ENCODE results near the gene SACS. TPM values are rescaled to one million over a fixed set of nuclear protein-coding genes. Genes with fewer than 3 reads are reported as not detected.

Gene SACS, protein sequence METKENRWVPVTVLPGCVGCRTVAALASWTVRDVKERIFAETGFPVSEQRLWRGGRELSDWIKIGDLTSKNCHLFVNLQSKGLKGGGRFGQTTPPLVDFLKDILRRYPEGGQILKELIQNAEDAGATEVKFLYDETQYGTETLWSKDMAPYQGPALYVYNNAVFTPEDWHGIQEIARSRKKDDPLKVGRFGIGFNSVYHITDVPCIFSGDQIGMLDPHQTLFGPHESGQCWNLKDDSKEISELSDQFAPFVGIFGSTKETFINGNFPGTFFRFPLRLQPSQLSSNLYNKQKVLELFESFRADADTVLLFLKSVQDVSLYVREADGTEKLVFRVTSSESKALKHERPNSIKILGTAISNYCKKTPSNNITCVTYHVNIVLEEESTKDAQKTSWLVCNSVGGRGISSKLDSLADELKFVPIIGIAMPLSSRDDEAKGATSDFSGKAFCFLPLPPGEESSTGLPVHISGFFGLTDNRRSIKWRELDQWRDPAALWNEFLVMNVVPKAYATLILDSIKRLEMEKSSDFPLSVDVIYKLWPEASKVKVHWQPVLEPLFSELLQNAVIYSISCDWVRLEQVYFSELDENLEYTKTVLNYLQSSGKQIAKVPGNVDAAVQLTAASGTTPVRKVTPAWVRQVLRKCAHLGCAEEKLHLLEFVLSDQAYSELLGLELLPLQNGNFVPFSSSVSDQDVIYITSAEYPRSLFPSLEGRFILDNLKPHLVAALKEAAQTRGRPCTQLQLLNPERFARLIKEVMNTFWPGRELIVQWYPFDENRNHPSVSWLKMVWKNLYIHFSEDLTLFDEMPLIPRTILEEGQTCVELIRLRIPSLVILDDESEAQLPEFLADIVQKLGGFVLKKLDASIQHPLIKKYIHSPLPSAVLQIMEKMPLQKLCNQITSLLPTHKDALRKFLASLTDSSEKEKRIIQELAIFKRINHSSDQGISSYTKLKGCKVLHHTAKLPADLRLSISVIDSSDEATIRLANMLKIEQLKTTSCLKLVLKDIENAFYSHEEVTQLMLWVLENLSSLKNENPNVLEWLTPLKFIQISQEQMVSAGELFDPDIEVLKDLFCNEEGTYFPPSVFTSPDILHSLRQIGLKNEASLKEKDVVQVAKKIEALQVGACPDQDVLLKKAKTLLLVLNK (N-terminal part only)
- total RNA-seq: 10 to 100 TPM; 36.8 to 47.6 TPM

DNA sequence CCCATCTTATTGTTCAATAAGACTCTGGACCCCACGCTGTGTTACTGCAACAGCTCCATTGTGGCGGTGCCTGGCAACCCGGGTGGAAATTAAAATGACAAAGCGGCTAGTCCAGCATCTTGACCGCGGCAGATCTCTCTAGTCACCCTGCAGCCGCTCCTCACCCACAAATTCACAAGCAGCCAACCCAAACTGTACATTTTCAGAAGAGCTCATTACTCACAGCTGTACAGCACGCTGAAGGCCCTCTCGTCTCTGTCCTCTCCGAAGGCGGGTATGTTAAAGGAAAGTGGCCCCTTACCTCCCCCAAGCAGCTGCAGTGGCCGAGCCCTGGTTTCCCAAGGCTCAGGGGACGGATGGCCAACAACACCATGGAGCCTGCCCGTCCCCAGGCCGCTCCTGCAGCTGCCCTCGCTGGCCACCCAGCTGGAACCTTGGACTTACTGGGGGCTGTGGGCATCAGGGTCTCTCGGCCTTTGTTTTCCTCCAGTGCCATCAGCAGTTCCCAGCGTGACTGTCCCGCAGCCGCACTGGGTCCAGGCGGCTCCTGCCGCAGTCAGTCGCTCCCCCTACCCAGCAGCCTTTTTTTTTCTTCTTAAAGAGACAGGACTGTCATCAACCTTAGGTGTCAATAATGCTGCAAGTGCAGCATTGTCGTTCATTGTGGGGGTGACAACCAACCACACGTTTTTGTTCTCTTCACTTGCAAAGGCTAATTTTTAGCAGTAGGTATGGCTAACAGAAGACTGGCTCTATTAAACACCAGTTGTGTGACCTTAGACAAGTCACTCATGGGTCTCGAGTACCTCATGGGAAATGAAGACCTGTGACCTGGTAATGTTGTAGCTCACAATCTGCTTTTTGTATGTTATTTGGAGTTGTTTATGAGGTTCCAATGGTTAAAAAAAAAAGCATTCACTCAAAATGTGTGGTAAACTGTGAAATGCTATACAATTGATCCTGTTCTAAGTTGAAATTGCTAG, at the start of gene SACS:
TSS of gene SACS (minus strand) at position 532 of the 983 bp plus-strand sequence. CDS start 22,463 bp downstream, outside the sequence.
- H3K9me3 ChIP-seq: no peaks in the 10 kb centered on the region
- H3K36me3 ChIP-seq: no peaks in the 10 kb centered on the region
- no peaks in the 10 kb centered on the region for H3K27me3 ChIP-seq (replicated peaks; ENCODE audit: insufficient read depth)
- peak within 1 kb of the TSS; percentile 87 for H3K4me3 ChIP-seq
- H3K27ac ChIP-seq: peak within 1 kb of the TSS; percentile 68 to 76
- ATAC-seq (ENCODE audit: insufficient number of reproducible peaks, low FRiP score, low read depth) (no peak), DNase-seq (ENCODE audit: low spot score) (no peak)
- TF ChIP-seq, protein P1, sequence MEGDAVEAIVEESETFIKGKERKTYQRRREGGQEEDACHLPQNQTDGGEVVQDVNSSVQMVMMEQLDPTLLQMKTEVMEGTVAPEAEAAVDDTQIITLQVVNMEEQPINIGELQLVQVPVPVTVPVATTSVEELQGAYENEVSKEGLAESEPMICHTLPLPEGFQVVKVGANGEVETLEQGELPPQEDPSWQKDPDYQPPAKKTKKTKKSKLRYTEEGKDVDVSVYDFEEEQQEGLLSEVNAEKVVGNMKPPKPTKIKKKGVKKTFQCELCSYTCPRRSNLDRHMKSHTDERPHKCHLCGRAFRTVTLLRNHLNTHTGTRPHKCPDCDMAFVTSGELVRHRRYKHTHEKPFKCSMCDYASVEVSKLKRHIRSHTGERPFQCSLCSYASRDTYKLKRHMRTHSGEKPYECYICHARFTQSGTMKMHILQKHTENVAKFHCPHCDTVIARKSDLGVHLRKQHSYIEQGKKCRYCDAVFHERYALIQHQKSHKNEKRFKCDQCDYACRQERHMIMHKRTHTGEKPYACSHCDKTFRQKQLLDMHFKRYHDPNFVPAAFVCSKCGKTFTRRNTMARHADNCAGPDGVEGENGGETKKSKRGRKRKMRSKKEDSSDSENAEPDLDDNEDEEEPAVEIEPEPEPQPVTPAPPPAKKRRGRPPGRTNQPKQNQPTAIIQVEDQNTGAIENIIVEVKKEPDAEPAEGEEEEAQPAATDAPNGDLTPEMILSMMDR (IDR thresholded peaks at IDR 0.05): no peak
- peaks cover 8 to 28% of the 10 kb centered on the region in 2 donors for H3K4me1 ChIP-seq (ENCODE audit: control insufficient read depth in 1 of 2, low read depth in 2 of 2)

DNA sequence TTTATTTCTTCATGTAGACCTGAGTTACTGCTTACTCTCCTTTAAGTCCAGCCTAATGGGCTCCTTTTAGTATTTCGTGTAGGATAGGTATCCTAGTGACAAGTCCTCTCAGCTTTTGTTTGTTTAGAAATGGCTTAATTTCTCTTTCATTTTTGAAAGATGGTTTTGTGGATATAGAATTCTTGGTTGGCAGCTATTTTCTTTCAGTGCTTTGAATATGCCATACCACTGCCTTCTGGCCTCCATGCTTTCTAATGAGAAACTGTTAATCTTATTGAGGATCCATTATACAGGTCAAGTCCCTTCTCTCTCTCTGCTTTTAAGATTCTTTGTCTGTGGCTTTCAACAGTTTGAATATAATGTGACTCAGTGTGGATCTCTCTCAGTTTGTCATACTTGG, 46.8 kb upstream of the SACS start:
- Histone ChIP-seq H3K36me3 (no peaks in the 10 kb centered on the region), H3K27ac (no peak overlapping the region), H3K4me1 (ENCODE audit: control insufficient read depth in 1 of 2, low read depth in 2 of 2) (no peaks in the 10 kb centered on the region), H3K9me3 (peaks cover 18% of the 10 kb centered on the region), H3K4me3 (no peak overlapping the region), H3K27me3 (replicated peaks; ENCODE audit: insufficient read depth) (no peaks in the 10 kb centered on the region)
- no peak for DNase-seq (ENCODE audit: low spot score)
- no peak for ATAC-seq (ENCODE audit: insufficient number of reproducible peaks, low FRiP score, low read depth)
- TF ChIP-seq, protein P1 (IDR thresholded peaks at IDR 0.05): no peak

DNA sequence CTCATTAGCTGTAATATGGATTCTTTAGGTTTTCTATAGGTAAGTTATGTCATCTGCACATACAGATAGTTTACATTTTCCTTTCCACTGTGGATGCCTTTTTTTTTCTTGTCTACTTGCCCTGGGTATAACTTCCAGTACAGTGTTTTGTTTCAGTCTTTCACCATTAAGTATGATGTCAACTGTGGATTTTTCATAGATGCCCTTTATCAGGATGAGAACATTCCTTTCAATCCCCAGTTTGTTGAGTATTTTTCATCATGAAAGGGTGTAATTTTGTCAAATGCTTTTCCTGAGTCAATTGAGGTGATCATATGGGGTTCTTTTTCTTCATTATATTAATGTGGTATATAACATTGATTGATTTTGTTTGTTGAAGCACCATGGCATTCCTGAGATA, 43.6 kb upstream of the SACS start:
- Histone ChIP-seq H3K9me3 (peaks cover 18% of the 10 kb centered on the region), H3K4me3 (no peak overlapping the region), H3K4me1 (ENCODE audit: control insufficient read depth in 1 of 2, low read depth in 2 of 2) (no peaks in the 10 kb centered on the region), H3K27ac (no peak overlapping the region), H3K27me3 (replicated peaks; ENCODE audit: insufficient read depth) (no peaks in the 10 kb centered on the region), H3K36me3 (no peaks in the 10 kb centered on the region)
- ATAC-seq (ENCODE audit: insufficient number of reproducible peaks, low FRiP score, low read depth) (no peak), DNase-seq (ENCODE audit: low spot score) (no peak)
- TF ChIP-seq, protein P1 (IDR thresholded peaks at IDR 0.05): no peak

DNA sequence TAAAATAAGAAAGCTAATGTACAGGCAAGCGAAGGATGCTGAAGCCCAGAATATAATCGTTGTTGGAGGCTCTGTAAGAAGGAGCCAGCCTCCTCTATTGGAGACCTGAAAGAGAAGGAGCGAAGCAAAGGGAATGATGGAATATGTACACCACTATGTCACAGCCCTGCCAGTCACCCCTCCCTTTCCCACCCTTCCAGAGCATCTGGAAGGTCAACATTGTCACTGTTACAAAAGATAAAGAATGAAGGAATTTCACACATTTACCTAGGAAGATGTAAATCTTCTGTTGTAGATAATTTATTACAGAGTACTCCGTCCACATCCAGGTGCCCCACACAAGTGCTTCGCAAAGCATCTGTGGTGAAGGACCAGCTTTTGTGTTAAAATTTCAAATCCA, 39.7 kb upstream of the SACS start:
- TF ChIP-seq, protein P1 (IDR thresholded peaks at IDR 0.05): no peak
- Histone ChIP-seq H3K9me3 (no peaks in the 10 kb centered on the region), H3K27me3 (replicated peaks; ENCODE audit: insufficient read depth) (no peaks in the 10 kb centered on the region), H3K36me3 (no peaks in the 10 kb centered on the region), H3K27ac (no peak overlapping the region), H3K4me3 (no peak overlapping the region), H3K4me1 (ENCODE audit: control insufficient read depth in 1 of 2, low read depth in 2 of 2) (no peaks in the 10 kb centered on the region)
- DNase-seq (ENCODE audit: low spot score) (no peak), ATAC-seq (ENCODE audit: insufficient number of reproducible peaks, low FRiP score, low read depth) (no peak)

Data from thoracic aorta (tissue), 2 donors.